HG03378 (cell line): ENCODE data around the gene TRIM2.

Source experiments
- ATAC-seq: cut with Tn5 transposase; IDR thresholded peaks from one replicate; pipeline ENCODE4 v1.9.1; 2021; ENCODE audit warnings: mild to moderate bottlenecking, moderate library complexity; ENCODE audit not compliant: unreplicated experiment

TRIM2 gene

DNA sequence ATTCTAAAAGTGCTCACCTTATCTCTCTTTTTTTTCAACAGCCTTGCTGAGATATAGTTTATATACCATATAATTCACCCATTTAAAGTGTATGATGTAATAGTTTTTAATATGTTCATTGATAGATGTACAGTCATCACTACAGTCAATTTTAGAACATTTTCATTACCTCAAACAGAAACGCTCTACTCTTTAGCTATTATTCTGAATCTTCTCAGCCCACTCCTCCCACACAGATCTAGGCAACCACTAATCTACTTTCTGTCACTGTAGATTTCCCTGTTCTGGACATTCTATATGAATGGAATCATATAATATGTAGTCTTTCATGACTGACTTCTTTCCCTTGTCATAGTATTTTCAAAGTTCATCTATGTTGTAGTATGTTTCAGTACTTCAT, 162.8 kb downstream of the TRIM2 start:
- ATAC-seq, result no peak

DNA sequence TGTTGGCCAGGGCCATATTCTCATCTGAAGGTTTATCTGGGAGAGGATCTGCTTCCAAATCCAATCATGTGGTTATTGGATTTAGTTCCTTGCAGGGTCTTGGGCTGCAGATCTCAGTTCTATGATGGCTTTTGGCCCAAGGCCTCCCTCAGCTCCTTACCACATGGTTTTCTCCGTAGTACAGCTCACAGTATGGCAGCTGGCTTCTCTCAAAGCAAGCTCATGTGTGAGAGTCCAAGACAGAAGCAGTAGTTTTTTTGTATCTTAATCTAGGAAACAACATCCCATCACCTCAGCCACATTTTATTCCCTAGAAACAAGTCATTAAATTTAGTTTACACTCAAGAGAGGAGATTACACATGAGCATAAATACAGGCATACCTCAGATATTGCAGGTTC, 164.8 kb downstream of the TRIM2 start:
- ATAC-seq, result no peak

DNA sequence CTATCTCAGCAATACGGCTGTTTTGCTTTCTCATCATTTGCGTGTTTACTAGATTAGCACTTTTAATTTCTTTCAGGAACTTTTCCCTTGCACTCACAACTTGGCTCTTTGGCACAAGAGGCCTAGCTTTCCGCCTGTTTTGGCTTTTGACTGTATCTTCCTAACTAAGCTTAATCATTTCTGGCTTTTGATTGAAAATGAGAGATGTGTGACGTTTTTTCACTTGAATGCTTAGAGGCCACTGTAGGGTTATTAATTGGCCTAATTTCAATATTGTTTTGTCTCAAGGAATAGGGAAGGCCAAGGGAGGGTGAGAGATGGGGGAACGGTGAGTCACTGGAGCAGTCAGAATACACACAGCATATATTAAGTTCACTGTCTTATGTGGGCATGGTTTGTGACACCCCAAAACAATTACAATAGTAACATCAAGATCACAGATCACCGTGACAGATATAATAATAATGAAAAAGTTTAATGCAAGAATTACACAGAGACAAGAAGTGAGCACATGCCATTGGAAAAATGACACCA, 167.5 kb downstream of the TRIM2 start:
- ATAC-seq, result no peak

DNA sequence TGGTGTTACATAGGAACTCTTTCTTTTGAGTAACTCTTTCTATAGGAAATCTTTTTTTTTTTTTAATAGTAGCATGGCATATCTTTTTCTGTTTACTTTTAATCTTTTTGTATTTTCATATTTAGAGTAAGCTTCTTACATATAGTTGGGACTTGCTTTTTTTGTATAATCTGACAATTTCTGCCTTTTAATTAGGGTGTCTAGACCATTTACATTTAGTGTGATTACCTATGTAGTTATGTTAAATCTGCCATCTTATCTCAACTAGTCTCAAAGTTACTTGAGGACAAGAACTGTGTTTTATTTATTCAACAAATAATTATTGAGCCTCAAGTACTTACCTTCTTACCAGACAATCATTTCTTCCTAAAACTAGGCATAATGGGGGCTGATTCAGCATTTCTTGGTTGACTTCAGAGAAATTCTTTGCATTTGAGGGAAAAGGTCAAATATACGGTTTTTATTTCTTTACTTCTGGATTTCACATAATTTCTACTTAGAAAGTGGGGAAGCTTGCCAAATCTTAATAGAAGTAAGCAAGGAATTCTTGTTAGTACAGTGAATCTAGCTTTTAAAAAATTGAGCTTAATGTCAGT, 168.8 kb downstream of the TRIM2 start:
- ATAC-seq, result no peak

DNA sequence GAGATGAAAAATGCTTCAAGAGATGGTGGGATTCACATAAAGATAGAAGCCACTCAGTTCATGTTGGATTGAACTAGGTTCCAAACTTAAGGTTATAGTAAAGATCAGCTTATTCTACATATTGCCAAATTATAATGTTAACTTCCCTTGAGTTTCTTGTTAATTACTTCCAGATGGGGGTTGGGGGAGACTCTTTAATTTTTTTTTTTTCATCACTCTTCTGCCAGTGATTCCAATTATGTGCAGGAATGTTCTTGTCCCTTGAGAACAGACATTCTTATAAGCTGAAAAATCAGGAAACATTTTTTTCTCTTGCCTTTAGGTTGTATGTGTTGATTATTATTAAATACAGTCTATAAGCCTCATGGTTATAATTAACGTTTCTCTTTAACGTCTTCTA, 170.2 kb downstream of the TRIM2 start:
- ATAC-seq, result no peak

DNA sequence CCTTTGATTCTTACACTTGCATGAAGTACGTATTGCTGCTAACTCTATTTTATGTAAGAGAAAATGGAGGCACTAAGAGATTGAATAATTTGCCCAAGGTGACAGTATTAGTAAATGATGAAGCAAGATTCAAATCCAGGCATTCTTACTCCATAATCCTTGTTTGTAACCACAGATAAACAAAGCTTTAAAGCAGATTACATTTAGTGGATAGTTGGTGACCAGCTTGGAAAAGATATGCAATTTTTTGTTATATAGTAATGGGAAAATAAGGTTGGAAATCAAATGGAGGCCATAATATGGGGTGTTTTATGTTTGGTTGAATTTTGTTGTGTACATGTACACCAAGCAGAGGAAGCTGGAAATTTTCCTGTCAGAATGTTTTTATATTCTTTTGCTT, 171.1 kb downstream of the TRIM2 start:
- no peak for ATAC-seq

DNA sequence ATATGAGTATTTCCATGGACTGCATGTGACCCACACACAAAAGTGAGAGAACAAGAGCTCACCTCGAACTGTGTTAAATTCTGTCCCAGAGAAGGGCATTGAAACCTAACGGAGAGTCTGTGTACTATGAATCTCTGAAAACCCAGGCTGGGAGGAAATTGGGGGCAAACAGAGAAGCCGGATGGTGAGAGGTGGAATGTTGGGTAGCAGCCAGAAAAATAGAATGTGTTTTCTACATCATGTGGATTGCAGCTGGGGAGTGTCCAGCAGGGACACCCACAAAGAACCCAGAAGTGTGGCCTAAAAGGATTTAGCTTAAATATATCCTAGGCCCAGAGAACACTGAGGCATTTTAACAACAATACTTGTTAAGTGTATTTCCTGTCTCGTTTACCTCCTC, 178.9 kb downstream of the TRIM2 start:
- ATAC-seq, result no peak

DNA sequence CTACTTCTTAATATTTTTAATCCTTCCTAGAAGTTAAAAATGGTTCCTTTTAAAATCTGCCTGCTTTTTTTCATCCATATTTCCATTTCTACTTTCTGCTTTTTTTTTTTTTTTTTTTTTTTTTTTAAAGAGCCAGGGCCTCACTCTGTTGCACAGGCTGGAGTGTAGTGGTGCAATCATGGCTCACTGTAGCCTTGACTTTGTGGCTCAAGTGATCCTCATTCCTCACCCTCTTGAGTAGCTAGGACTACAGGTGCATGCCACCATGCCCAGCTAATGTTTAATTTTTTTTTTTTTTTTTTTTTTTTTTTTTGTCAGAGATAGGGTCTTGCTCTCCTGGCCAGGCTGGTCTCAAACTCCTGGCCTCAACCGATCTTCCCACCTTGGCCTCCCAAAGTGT, 179.9 kb downstream of the TRIM2 start:
- ATAC-seq, result no peak

DNA sequence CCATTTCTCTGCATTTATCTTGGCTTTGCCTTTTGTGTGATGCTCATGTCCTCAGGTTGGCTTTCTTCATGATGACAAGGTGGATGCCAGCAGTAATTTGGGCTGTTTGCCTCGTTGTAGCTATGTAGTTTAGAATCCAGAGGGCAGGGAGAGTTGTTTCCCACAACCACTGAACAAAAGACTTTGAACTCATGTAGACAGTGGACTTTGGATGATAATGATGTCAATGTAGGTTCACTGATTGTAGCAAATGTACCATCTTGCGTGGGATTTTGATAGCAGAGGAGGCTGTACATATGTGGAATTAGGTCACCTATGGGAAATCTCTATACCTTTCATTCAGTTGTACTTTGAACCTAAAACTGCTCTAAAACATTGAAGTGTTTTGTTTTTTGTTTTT, 181.5 kb downstream of the TRIM2 start:
- ATAC-seq, result no peak

DNA sequence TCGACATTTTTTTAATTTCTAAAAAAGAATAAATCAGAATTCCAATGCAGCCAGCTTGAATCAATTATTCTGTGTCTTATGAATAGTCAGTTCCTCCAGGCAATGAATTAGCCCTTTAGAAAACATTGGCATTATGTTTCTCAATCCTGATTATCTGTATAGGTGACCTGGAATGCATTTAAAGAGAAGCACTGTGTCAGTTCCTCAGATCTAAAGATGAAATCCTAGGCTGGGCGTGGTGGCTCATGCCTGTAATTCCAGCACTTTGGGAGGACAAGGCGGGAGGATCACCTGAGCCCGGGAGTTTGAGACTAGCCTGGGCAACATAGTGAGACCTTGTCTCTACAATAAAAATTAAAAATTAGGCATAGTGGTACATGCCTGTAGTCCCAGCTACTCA, 183.7 kb downstream of the TRIM2 start:
- no peak for ATAC-seq
